Mucosa of rectum (tissue), 2 donors: Measurements from ENCODE around the gene C12orf56.
"Not testable (repeated sequence)": the region's sequence is repeated elsewhere in the genome, so short reads cannot be mapped to it uniquely, and the experiment has no call there.

Experiments used
- H3K27ac ChIP-seq, 2 donors: one replicate each; pipeline ENCODE4 v1.7.0; 2013; ENCODE audit warnings: inconsistent platforms in 2 of 2, low read depth in 2 of 2, low read length in 2 of 2
- H3K27me3 ChIP-seq, 2 donors: one replicate each; pipeline ENCODE4 v1.7.0; 2013; ENCODE audit warnings: low read length in 2 of 2; ENCODE audit not compliant: control insufficient read depth in 2 of 2, insufficient read depth in 2 of 2
- H3K36me3 ChIP-seq, 2 donors: one replicate each; pipeline ENCODE4 v1.7.0; 2013; ENCODE audit warnings: low read length in 2 of 2; ENCODE audit not compliant: control insufficient read depth in 2 of 2, insufficient read depth in 2 of 2
- H3K4me1 ChIP-seq, 2 donors: one replicate each; pipeline ENCODE4 v1.7.0; 2013; ENCODE audit warnings: low read length in 2 of 2, mild to moderate bottlenecking in 1 of 2; ENCODE audit not compliant: control insufficient read depth in 2 of 2, insufficient read depth in 2 of 2
- H3K4me3 ChIP-seq, 2 donors: one replicate each; pipeline ENCODE4 v1.7.0; 2013; ENCODE audit warnings: low read length in 2 of 2
- H3K9ac ChIP-seq, 2 donors: one replicate each; pipeline ENCODE4 v1.7.0; 2013; ENCODE audit warnings: low read length in 2 of 2, low read depth in 1 of 2, mild to moderate bottlenecking in 1 of 2
- H3K9me3 ChIP-seq, 2 donors: one replicate each; pipeline ENCODE4 v1.7.0; 2013; ENCODE audit warnings: low read length in 2 of 2; ENCODE audit not compliant: control insufficient read depth in 2 of 2
- donor health status: healthy.
- donor health status: Normal muscosa, but diverticular disease.

C12orf56 gene

GRCh38 chr12:64222009-64222765, 168.4 kb downstream of the C12orf56 start, which contains the start of gene KICS2:
KICS2 (minus strand) TSS chr12:64222296; CDS start chr12:64222237, 59 bp downstream.
- H3K27me3 ChIP-seq: no peaks in the 10 kb centered on the region
- peak within 1 kb of the TSS; percentile 90 to 94 for H3K4me3 ChIP-seq
- H3K36me3 ChIP-seq: no peaks in the 10 kb centered on the region
- peak within 1 kb of the TSS; percentile 84 to 88 for H3K9ac ChIP-seq
- peaks cover 4 to 6% of the 10 kb centered on the region in 2 donors for H3K4me1 ChIP-seq
- no peaks in the 10 kb centered on the region for H3K9me3 ChIP-seq
- H3K27ac ChIP-seq: peak within 1 kb of the TSS; percentile 87 to 89

GRCh38 chr12:64221651-64222008, 168.9 kb downstream of the C12orf56 start:
- Histone ChIP-seq H3K27me3 (no peaks in the 10 kb centered on the region), H3K4me3 (peak overlapping the region; percentile 90 to 94), H3K27ac (peak overlapping the region; percentile 87 to 89), H3K36me3 (no peaks in the 10 kb centered on the region), H3K9ac (peak overlapping the region; percentile 84 to 88), H3K9me3 (no peaks in the 10 kb centered on the region), H3K4me1 (peaks cover 4 to 6% of the 10 kb centered on the region in 2 donors)

GRCh38 chr12:64220046-64220445, 170.5 kb downstream of the C12orf56 start:
- Histone ChIP-seq H3K36me3 (peaks cover 3 to 4% of the 10 kb centered on the region in 2 donors), H3K27me3 (no peaks in the 10 kb centered on the region), H3K9me3 (no peaks in the 10 kb centered on the region), H3K27ac (no peak overlapping the region), H3K4me3 (no peak overlapping the region), H3K4me1 (peaks cover 4 to 6% of the 10 kb centered on the region in 2 donors), H3K9ac (no peak overlapping the region)

GRCh38 chr12:64219145-64219544, 171.4 kb downstream of the C12orf56 start:
- Histone ChIP-seq H3K27ac (no peak overlapping the region), H3K4me3 (no peak overlapping the region), H3K36me3 (peaks cover 3 to 10% of the 10 kb centered on the region in 2 donors), H3K4me1 (peaks cover 4 to 6% of the 10 kb centered on the region in 2 donors), H3K27me3 (no peaks in the 10 kb centered on the region), H3K9ac (no peak overlapping the region), H3K9me3 (no peaks in the 10 kb centered on the region)

- H3K27ac ChIP-seq: no peak overlapping the region
These were observed 172.0 kb downstream of the C12orf56 start for GRCh38 chr12:64218597-64218996.

GRCh38 chr12:64217643-64218042, 172.9 kb downstream of the C12orf56 start:
- not testable (repeated sequence) for H3K27me3 ChIP-seq, H3K9ac ChIP-seq, H3K27ac ChIP-seq, H3K9me3 ChIP-seq, H3K4me1 ChIP-seq, H3K4me3 ChIP-seq
- peaks cover 3 to 16% of the 10 kb centered on the region in 2 donors for H3K36me3 ChIP-seq

More at GRCh38 chr12:64218597-64218996, 172.0 kb downstream of the C12orf56 start:
- Histone ChIP-seq H3K9me3 (no peaks in the 10 kb centered on the region), H3K4me3 (no peak overlapping the region), H3K4me1 (peaks cover 4 to 6% of the 10 kb centered on the region in 2 donors), H3K36me3 (peaks cover 3 to 15% of the 10 kb centered on the region in 2 donors), H3K27me3 (no peaks in the 10 kb centered on the region), H3K9ac (no peak overlapping the region)

- Histone ChIP-seq H3K27me3 (no peaks in the 10 kb centered on the region), H3K4me3 (no peak overlapping the region), H3K9ac (no peak overlapping the region), H3K27ac (no peak overlapping the region), H3K4me1 (peaks cover 2% of the 10 kb centered on the region in 2 donors), H3K9me3 (no peaks in the 10 kb centered on the region), H3K36me3 (peaks cover 13 to 16% of the 10 kb centered on the region in 2 donors)
These were observed 174.3 kb downstream of the C12orf56 start for GRCh38 chr12:64216239-64216638.
